ENCODE data around the gene CARMIL1.
A peak's percentile ranks its signal among the peaks of the same experiment; 100 is the strongest.

Gene CARMIL1

GRCh38 chr6:25266456-25267100 is 12.6 kb upstream of the CARMIL1 start:
- Histone ChIP-seq H3K4me3 (ENCODE audit: low read depth, low read length) (no peak overlapping the region), H3K36me3 (ENCODE audit: control insufficient read depth in 2 of 2, insufficient read depth in 1 of 2, low read length in 2 of 2) (no peaks in the 10 kb centered on the region), H3K4me1 (ENCODE audit: control insufficient read depth, insufficient read depth, low read length) (no peaks in the 10 kb centered on the region; the same call in 1 of the 2 replicates), H3K9me3 (ENCODE audit: control insufficient read depth, insufficient read depth, low read depth, low read length) (no peaks in the 10 kb centered on the region), H3K27ac (ENCODE audit: extremely low read depth, low read depth, low read length) (no peak overlapping the region)
- CTCF ChIA-PET, result interaction anchor here (0.6 to 5.0 kb wide), 64 partner anchors 9 to 624 kb away, joined by 3 to 124 read pairs (median 5); partner anchors contain the start of gene CARMIL1
- POLR2A ChIA-PET, result interaction anchor here (1.9 kb wide), 1 partner anchor 12 kb away, joined by 13 read pairs; the partner anchor contains the start of gene CARMIL1
- TF ChIP-seq ZBTB1 (tag by site-specific recombination; IDR thresholded peaks at IDR 0.05), result no peak
- no peak for TF ChIP-seq ZNF175 (tag by site-specific recombination; IDR thresholded peaks at IDR 0.05)
- no peak for TF ChIP-seq ZNF423 (tag by site-specific recombination; IDR thresholded peaks at IDR 0.05)
- TF ChIP-seq IKZF3 (tag by site-specific recombination; IDR thresholded peaks at IDR 0.05), result no peak
- no peak for TF ChIP-seq ZNF777 (tag by site-specific recombination; IDR thresholded peaks at IDR 0.05; ENCODE audit: borderline replicate concordance)

- Histone ChIP-seq H3K4me3 (ENCODE audit: low read depth, low read length) (no peak overlapping the region), H3K36me3 (ENCODE audit: control insufficient read depth in 2 of 2, insufficient read depth in 1 of 2, low read length in 2 of 2) (no peaks in the 10 kb centered on the region), H3K4me1 (ENCODE audit: control insufficient read depth, insufficient read depth, low read length) (no peaks in the 10 kb centered on the region; the same call in 1 of the 2 replicates), H3K27ac (ENCODE audit: extremely low read depth, low read depth, low read length) (no peak overlapping the region), H3K9me3 (ENCODE audit: control insufficient read depth, insufficient read depth, low read depth, low read length) (no peaks in the 10 kb centered on the region)
- POLR2A ChIA-PET, result no interaction called here
- CTCF ChIA-PET, result interaction anchor here (0.7 kb wide), 1 partner anchor 290 kb away, joined by 3 read pairs; no protein-coding TSS in a partner anchor
- TF ChIP-seq TCF7L2 (IDR thresholded peaks at IDR 0.05; ENCODE audit: borderline replicate concordance, low read depth, low read length) (no peak), ZBTB17 (tag by site-specific recombination; IDR thresholded peaks at IDR 0.05) (no peak), REST (tag by site-specific recombination; IDR thresholded peaks at IDR 0.05) (0 out of 2 replicates have a peak, but pooled peaks have one; percentile 29), ZXDB (tag by site-specific recombination; IDR thresholded peaks at IDR 0.05) (peak; percentile 25; the same call in 1 of the 2 replicates), MEIS1 (CRISPR knock-in tag; IDR thresholded peaks at IDR 0.05; ENCODE audit: borderline replicate concordance) (no peak), ZNF654 (tag by site-specific recombination; IDR thresholded peaks at IDR 0.05; ENCODE audit: low read depth) (peak; percentile 15), ZNF544 (tag by site-specific recombination; IDR thresholded peaks at IDR 0.05) (no peak), ZBTB11 (tag by site-specific recombination; conservative IDR thresholded peaks at IDR 0.05; ENCODE audit: low read depth) (0 out of 2 replicates have a peak, but pooled peaks have one; percentile 24), ZNF518A (tag by site-specific recombination; conservative IDR thresholded peaks at IDR 0.05; ENCODE audit: low read depth) (peak; percentile 71), ZBTB8A (tag by site-specific recombination; IDR thresholded peaks at IDR 0.05) (peak; percentile 27; the same call in 1 of the 2 replicates), ZNF146 (tag by site-specific recombination; IDR thresholded peaks at IDR 0.05) (no peak), ZNF596 (tag by site-specific recombination; IDR thresholded peaks at IDR 0.05) (no peak), ZNF529 (tag by site-specific recombination; IDR thresholded peaks at IDR 0.05; ENCODE audit: insufficient replicate concordance) (no peak), ZNF211 (tag by site-specific recombination; IDR thresholded peaks at IDR 0.05; ENCODE audit: low read depth) (no peak), HOXA7 (CRISPR knock-in tag; IDR thresholded peaks at IDR 0.05; ENCODE audit: borderline replicate concordance) (no peak), ZNF776 (tag by site-specific recombination; IDR thresholded peaks at IDR 0.05; ENCODE audit: borderline replicate concordance) (no peak), ZNF391 (tag by site-specific recombination; IDR thresholded peaks at IDR 0.05; ENCODE audit: borderline replicate concordance, low read depth) (no peak)
Measured at GRCh38 chr6:25267662-25268061, 11.5 kb upstream of the CARMIL1 start.
